Measurements from ENCODE around the gene CD27. TPM values are rescaled to one million over a fixed set of nuclear protein-coding genes. Genes with fewer than 3 reads are reported as not detected.
A peak's percentile ranks its signal among the peaks of the same experiment; 100 is the strongest.
"Not testable (repeated sequence)": the region's sequence is repeated elsewhere in the genome, so short reads cannot be mapped to it uniquely, and the experiment has no call there.

CD27 gene
- total RNA-seq, 2 donors from 2014 or later = 77.9 to 162 TPM

- Mint-ChIP-seq H3K27ac (peak overlapping the region; percentile 97 to 100), H3K9me3 (no peaks in the 10 kb centered on the region), H3K36me3 (peaks cover 69 to 76% of the 10 kb centered on the region in 2 donors)
- no peak for DNase-seq (ENCODE audit: low spot score in 2 of 2)
- peak in 1 of 2 donors; percentile 12 for ATAC-seq
Measured at GRCh38 chr12:6452245-6452943, 7.6 kb downstream of the CD27 start.

- ATAC-seq (peak in 1 of 2 donors; percentile 23), DNase-seq (ENCODE audit: low spot score in 2 of 2) (no peak)
- no peaks in the 10 kb centered on the region for H3K9me3 Mint-ChIP-seq
- peaks cover 64 to 73% of the 10 kb centered on the region in 2 donors for H3K36me3 Mint-ChIP-seq
- peak overlapping the region; percentile 97 to 100 for H3K27ac Mint-ChIP-seq
Measured at GRCh38 chr12:6452944-6453630, 8.3 kb downstream of the CD27 start.

- no peaks in the 10 kb centered on the region for H3K9me3 Mint-ChIP-seq
- peaks cover 70 to 81% of the 10 kb centered on the region in 2 donors for H3K36me3 Mint-ChIP-seq
- H3K27ac Mint-ChIP-seq = peak overlapping the region; percentile 65 to 71
- no peak for DNase-seq (ENCODE audit: low spot score in 2 of 2)
- ATAC-seq = no peak
Measured at GRCh38 chr12:6457220-6457945, 12.6 kb downstream of the CD27 start.

- ATAC-seq (no peak), DNase-seq (ENCODE audit: low spot score in 2 of 2) (no peak)
- peaks cover 70 to 81% of the 10 kb centered on the region in 2 donors for H3K36me3 Mint-ChIP-seq
- H3K27ac Mint-ChIP-seq = peak overlapping the region; percentile 50 to 57
- no peaks in the 10 kb centered on the region for H3K9me3 Mint-ChIP-seq
Measured at GRCh38 chr12:6458281-6459003, 13.7 kb downstream of the CD27 start.

GRCh38 chr12:6459004-6459337, 14.2 kb downstream of the CD27 start:
- Mint-ChIP-seq H3K36me3 (peaks cover 72 to 81% of the 10 kb centered on the region in 2 donors), H3K27ac (peak overlapping the region; percentile 50 to 57), H3K9me3 (no peaks in the 10 kb centered on the region)
- ATAC-seq (no peak), DNase-seq (ENCODE audit: low spot score in 2 of 2) (no peak)

- no peak for DNase-seq (ENCODE audit: low spot score in 2 of 2)
- Mint-ChIP-seq H3K27ac (peak overlapping the region; percentile 95 to 97), H3K36me3 (peaks cover 74 to 76% of the 10 kb centered on the region in 2 donors), H3K9me3 (no peaks in the 10 kb centered on the region)
- peak; percentile 21 to 44 for ATAC-seq
Measured at GRCh38 chr12:6460751-6461371, 16.1 kb downstream of the CD27 start.

- Mint-ChIP-seq H3K36me3 (peaks cover 81 to 83% of the 10 kb centered on the region in 2 donors), H3K9me3 (no peaks in the 10 kb centered on the region), H3K27ac (peak overlapping the region; percentile 95 to 97)
- ATAC-seq = peak; percentile 85 to 87
- DNase-seq (ENCODE audit: low spot score in 2 of 2) = peak; percentile 71 to 88
Measured at GRCh38 chr12:6461401-6462233, 16.9 kb downstream of the CD27 start.

GRCh38 chr12:6462234-6462995, 17.7 kb downstream of the CD27 start:
- Mint-ChIP-seq H3K9me3 (no peaks in the 10 kb centered on the region), H3K27ac (peak overlapping the region; percentile 95 to 97), H3K36me3 (peaks cover 83% of the 10 kb centered on the region in 2 donors)
- ATAC-seq = peak; percentile 58 to 63
- DNase-seq (ENCODE audit: low spot score in 2 of 2) = no peak

- Mint-ChIP-seq H3K27ac (peak overlapping the region; percentile 95 to 97), H3K9me3 (no peaks in the 10 kb centered on the region), H3K36me3 (peaks cover 84 to 90% of the 10 kb centered on the region in 2 donors)
- DNase-seq (ENCODE audit: low spot score in 2 of 2) (no peak), ATAC-seq (no peak)
Measured at GRCh38 chr12:6463216-6463615, 18.5 kb downstream of the CD27 start.

- H3K36me3 Mint-ChIP-seq = peaks cover 84 to 90% of the 10 kb centered on the region in 2 donors
- DNase-seq (ENCODE audit: low spot score in 2 of 2) (no peak), ATAC-seq (no peak)
- H3K9me3 Mint-ChIP-seq = no peaks in the 10 kb centered on the region
- peak overlapping the region; percentile 95 to 97 for H3K27ac Mint-ChIP-seq
Measured at GRCh38 chr12:6463858-6464257, 19.1 kb downstream of the CD27 start.

GRCh38 chr12:6464531-6464930, 19.8 kb downstream of the CD27 start:
- no peak for ATAC-seq
- Mint-ChIP-seq H3K27ac (peak overlapping the region; percentile 95 to 97), H3K36me3 (peaks cover 83 to 91% of the 10 kb centered on the region in 2 donors), H3K9me3 (no peaks in the 10 kb centered on the region)
- DNase-seq (ENCODE audit: low spot score in 2 of 2) = no peak

- peaks cover 75 to 95% of the 10 kb centered on the region in 2 donors for H3K36me3 Mint-ChIP-seq
- DNase-seq (ENCODE audit: low spot score in 2 of 2) (peak in 1 of 2 donors; percentile 53), ATAC-seq (no peak)
- H3K9me3 Mint-ChIP-seq = no peaks in the 10 kb centered on the region
- peak overlapping the region; percentile 86 to 98 for H3K27ac Mint-ChIP-seq
Measured at GRCh38 chr12:6465467-6466183, 20.9 kb downstream of the CD27 start.

- DNase-seq (ENCODE audit: low spot score in 2 of 2) (no peak), ATAC-seq (no peak)
- Mint-ChIP-seq H3K9me3 (no peaks in the 10 kb centered on the region), H3K27ac (peak overlapping the region; percentile 86 to 98), H3K36me3 (peaks cover 70 to 90% of the 10 kb centered on the region in 2 donors)
Measured at GRCh38 chr12:6466184-6466573, 21.4 kb downstream of the CD27 start.

- not testable (repeated sequence) for ATAC-seq; DNase-seq (ENCODE audit: low spot score in 2 of 2); H3K9me3 Mint-ChIP-seq
- Mint-ChIP-seq H3K36me3 (peaks cover 64 to 84% of the 10 kb centered on the region in 2 donors), H3K27ac (peak overlapping the region; percentile 86 to 98)
Measured at GRCh38 chr12:6466751-6467150, 22.0 kb downstream of the CD27 start.
